Osteocyte (in vitro differentiated cells): ENCODE data around the gene TSHZ2. TPM values are rescaled to one million over a fixed set of nuclear protein-coding genes. Genes with fewer than 3 reads are reported as not detected.

Source experiments
- DNase-seq: peaks from one replicate; pipeline ENCODE4 v3.0.0; 2021; ENCODE audit warnings: mixed read lengths; ENCODE audit not compliant: unreplicated experiment; ENCODE audit errors: extremely low spot score
- H3K27ac Mint-ChIP-seq: one replicate; pipeline ENCODE4 v1.8.0; 2021; ENCODE audit warnings: mild to moderate bottlenecking, mixed read lengths; ENCODE audit not compliant: unreplicated experiment
- H3K27me3 Mint-ChIP-seq: one replicate; pipeline ENCODE4 v1.8.0; 2021; ENCODE audit warnings: mixed read lengths; ENCODE audit not compliant: unreplicated experiment
- H3K36me3 Mint-ChIP-seq: one replicate; pipeline ENCODE4 v1.8.0; 2021; ENCODE audit warnings: mixed read lengths; ENCODE audit not compliant: unreplicated experiment
- H3K4me1 Mint-ChIP-seq: one replicate; pipeline ENCODE4 v1.8.0; 2021; ENCODE audit warnings: mixed read lengths; ENCODE audit not compliant: unreplicated experiment
- H3K4me3 Mint-ChIP-seq: one replicate; pipeline ENCODE4 v1.8.0; 2021; ENCODE audit warnings: mild to moderate bottlenecking, moderate library complexity, mixed read lengths; ENCODE audit not compliant: unreplicated experiment
- H3K9me3 Mint-ChIP-seq: one replicate; pipeline ENCODE4 v1.8.0; 2021; ENCODE audit warnings: mixed read lengths; ENCODE audit not compliant: unreplicated experiment
- total RNA-seq: library from RNA; stranded (reverse); gene quantifications from 2 replicates; pipeline ENCODE4 v1.2.1, GENCODE V29; 2021
- TF ChIP-seq, protein P1 (sequence below): fragments of 200-600 bp; sonication (generic); IDR thresholded peaks from 2 replicates; pipeline ENCODE4 v1.5.0; 2021; ENCODE audit warnings: antibody characterized with exemption, mild to moderate bottlenecking, moderate library complexity

Gene TSHZ2
- total RNA-seq, 1 donor from 2014 or later, result not detected

DNA sequence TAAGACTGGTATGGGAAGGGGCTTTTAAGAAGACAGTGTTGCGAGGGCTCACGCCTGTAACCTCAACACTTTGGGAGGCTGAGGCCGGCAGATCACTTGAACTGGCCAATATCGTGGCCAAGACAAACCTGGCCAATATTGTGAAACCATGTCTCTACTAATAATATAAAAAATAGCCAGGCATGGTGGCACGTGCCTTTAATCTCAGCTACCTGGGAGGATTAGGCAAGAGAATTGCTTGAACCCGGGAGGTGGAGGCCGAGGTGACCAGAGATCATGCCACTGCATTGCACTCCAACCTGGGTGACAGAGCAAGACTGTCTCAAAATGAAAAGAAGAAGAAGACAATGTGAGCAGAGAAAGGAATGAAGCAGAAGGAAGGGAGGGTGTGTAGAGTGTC, 242.2 kb downstream of the TSHZ2 start:
- Mint-ChIP-seq H3K36me3 (no peaks in the 10 kb centered on the region), H3K27me3 (no peaks in the 10 kb centered on the region), H3K4me3 (no peak overlapping the region), H3K9me3 (no peaks in the 10 kb centered on the region), H3K27ac (no peak overlapping the region), H3K4me1 (no peaks in the 10 kb centered on the region)
- no peak for DNase-seq
- TF ChIP-seq, protein P1, sequence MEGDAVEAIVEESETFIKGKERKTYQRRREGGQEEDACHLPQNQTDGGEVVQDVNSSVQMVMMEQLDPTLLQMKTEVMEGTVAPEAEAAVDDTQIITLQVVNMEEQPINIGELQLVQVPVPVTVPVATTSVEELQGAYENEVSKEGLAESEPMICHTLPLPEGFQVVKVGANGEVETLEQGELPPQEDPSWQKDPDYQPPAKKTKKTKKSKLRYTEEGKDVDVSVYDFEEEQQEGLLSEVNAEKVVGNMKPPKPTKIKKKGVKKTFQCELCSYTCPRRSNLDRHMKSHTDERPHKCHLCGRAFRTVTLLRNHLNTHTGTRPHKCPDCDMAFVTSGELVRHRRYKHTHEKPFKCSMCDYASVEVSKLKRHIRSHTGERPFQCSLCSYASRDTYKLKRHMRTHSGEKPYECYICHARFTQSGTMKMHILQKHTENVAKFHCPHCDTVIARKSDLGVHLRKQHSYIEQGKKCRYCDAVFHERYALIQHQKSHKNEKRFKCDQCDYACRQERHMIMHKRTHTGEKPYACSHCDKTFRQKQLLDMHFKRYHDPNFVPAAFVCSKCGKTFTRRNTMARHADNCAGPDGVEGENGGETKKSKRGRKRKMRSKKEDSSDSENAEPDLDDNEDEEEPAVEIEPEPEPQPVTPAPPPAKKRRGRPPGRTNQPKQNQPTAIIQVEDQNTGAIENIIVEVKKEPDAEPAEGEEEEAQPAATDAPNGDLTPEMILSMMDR, result no peak

DNA sequence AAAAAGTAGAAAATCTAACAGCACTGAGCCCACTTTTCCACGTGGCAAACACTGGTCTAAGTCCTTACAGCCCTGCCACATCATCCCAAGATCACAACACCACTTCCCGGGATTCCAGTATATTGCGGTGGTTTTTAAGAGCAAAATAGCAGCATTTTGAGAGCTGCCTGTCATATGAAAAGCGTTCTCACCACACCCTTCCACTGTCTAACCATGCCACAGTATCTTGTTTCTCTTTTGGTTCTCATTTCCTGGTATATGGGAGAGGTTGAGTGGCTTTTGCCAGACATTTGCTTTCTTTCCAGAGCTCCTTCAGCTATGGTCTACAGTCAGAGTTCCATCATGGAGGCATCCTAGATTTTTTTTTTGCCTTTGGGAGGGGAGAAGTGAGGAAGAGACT, 243.0 kb downstream of the TSHZ2 start:
- Mint-ChIP-seq H3K27ac (no peak overlapping the region), H3K4me3 (no peak overlapping the region), H3K36me3 (no peaks in the 10 kb centered on the region), H3K4me1 (no peaks in the 10 kb centered on the region), H3K27me3 (no peaks in the 10 kb centered on the region), H3K9me3 (no peaks in the 10 kb centered on the region)
- TF ChIP-seq, protein P1, result no peak
- DNase-seq, result no peak

DNA sequence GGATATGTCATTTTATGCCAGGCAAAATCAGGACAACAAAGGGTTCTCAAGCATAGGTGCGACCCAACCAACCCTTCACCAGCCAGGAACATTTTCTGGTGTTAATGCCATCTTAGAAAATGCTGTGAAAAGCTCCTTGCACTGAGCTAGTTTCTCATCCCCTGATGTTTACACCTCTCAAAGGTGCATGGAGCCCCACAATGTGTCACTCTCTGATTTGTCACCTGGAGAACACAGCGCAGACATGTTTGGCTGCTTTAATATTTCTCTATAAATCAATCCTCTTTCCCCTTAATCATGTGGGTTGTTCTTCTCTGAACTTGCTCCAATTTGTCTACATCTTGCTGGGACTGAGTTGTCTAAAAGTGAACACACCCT, 244.3 kb downstream of the TSHZ2 start:
- no peaks in the 10 kb centered on the region for H3K27me3 Mint-ChIP-seq
- H3K4me3 Mint-ChIP-seq, result no peak overlapping the region
- H3K4me1 Mint-ChIP-seq, result no peaks in the 10 kb centered on the region
- no peak for DNase-seq
- no peaks in the 10 kb centered on the region for H3K9me3 Mint-ChIP-seq
- TF ChIP-seq, protein P1, result no peak
- H3K36me3 Mint-ChIP-seq, result no peaks in the 10 kb centered on the region
- no peak overlapping the region for H3K27ac Mint-ChIP-seq

DNA sequence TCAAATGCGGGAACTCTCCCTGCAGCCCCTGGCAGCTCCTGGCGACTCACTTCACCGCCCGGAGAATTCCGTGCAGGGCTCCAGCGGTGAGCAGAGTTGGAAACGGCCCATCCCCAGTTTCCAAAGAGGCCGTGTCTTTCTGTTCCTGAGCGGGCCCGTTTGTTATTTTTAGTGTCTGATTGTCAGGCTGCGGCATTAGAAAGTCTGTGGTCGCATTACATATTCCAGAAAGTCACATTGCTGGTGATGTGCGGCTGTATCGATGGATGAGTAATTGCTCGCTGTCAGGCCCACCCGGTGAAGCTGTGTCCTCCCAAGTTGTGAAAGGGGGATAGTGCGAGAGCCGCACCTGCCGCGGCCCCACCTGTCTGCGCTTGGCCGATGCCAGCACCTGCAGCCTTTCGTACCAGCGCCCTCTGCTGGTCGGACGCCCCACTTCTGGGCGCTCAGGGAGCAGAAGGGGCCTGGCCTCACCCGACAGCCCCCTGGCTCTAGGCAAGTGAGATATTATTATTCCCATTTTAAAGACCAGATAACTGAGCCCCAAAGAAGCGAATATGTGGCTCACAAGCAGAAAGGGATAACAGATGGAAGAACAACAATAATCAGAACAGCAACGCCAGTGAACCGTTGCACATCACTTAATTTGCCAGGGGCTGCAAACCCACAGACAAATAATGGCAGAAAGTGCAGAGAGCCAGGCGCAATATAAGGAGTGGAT, 244.9 kb downstream of the TSHZ2 start:
- Mint-ChIP-seq H3K4me1 (no peaks in the 10 kb centered on the region), H3K9me3 (no peaks in the 10 kb centered on the region), H3K4me3 (no peak overlapping the region), H3K36me3 (no peaks in the 10 kb centered on the region), H3K27ac (no peak overlapping the region), H3K27me3 (no peaks in the 10 kb centered on the region)
- no peak for DNase-seq
- TF ChIP-seq, protein P1, result peak; percentile 67

DNA sequence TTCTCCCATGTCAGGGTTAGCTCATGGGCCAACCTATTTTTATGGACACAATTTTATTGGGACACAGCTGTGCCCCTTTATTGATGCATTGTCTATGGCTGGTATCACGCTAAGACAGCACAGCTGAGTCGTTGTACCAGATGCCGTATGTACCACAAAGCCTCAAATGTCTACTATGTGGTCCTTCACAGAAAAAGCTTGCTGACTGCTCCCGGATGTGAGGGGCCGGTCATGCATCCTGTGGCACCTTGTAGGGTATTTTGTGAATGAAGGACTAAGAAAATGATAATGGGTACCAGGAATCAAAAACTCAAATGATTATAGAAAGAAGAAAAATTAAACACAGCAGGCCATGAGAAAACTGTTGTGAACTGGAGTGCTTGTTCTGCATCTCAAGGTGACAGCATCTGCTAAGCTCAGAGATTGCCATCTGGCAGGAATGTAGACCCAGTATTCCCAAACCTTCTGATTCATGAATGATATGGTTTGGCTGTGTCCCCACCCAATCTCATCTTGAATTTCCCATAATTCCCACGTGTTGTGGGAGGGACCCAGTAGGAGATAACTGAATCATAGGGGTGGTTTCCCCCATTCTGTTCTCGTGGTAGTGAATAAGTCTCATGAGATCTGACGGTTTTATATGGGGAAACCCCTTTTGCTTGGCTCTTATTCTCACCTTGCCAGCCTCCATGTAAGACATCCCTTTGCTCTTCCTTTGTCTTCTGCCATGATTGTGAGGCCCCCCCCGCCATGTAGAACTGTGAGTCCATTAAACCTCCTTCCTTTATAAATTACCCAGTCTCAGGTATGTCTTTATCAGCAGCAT, 248.5 kb downstream of the TSHZ2 start:
- no peaks in the 10 kb centered on the region for H3K4me1 Mint-ChIP-seq
- no peaks in the 10 kb centered on the region for H3K36me3 Mint-ChIP-seq
- H3K4me3 Mint-ChIP-seq, result no peak overlapping the region
- no peak overlapping the region for H3K27ac Mint-ChIP-seq
- DNase-seq, result no peak
- H3K27me3 Mint-ChIP-seq, result no peaks in the 10 kb centered on the region
- H3K9me3 Mint-ChIP-seq, result no peaks in the 10 kb centered on the region
- TF ChIP-seq, protein P1, result no peak
